Ovary (tissue), 3 donors: ENCODE data around the gene FAM193A.

Experiments used
- CTCF ChIP-seq, 3 donors: fragments of 450-650 bp in 2 of 3; fragments of 200-600 bp in 1 of 3; IDR thresholded peaks; one replicate each; pipeline versions ENCODE4 v1.5.1 to v1.8.0; 2016 to 2022; ENCODE audit warnings: antibody characterized with exemption in 3 of 3, mild to moderate bottlenecking in 1 of 3
- EP300 ChIP-seq: sonication (generic); formaldehyde crosslinking; IDR thresholded peaks from one replicate; pipeline ENCODE4 v1.6.1; 2017; ENCODE audit warnings: antibody characterized with exemption
- POLR2A ChIP-seq: fragments of 450-650 bp; IDR thresholded peaks from one replicate; pipeline ENCODE4 v1.6.1; 2017; ENCODE audit warnings: antibody characterized with exemption, mild to moderate bottlenecking, moderate library complexity
- donor health status: DM: no; HTN: no; CAD: no.

GRCh38 chr4:2763511-2763967 is 227.1 kb downstream of the FAM193A start:
- TF ChIP-seq CTCF (IDR thresholded peaks at IDR 0.05) = no peak
- TF ChIP-seq EP300 = no peak
- TF ChIP-seq POLR2A = no peak
